NB4 (cell line): Measurements from ENCODE around the gene RANBP3.
A peak's percentile ranks its signal among the peaks of the same experiment; 100 is the strongest.

Experiments used
- DNase-seq: peaks from one replicate; pipeline ENCODE4 v3.0.0; 2010; ENCODE audit warnings: low read depth
- H3K4me3 ChIP-seq: one replicate; pipeline ENCODE4 v1.5.1; 2011; ENCODE audit warnings: mild to moderate bottlenecking, low read depth, low read length, moderate library complexity
- MYC ChIP-seq: IDR thresholded peaks from 2 replicates; pipeline ENCODE4 v1.6.1; 2011; ENCODE audit warnings: low read depth, low read length
- POLR2A ChIP-seq: IDR thresholded peaks from 2 replicates; pipeline ENCODE4 v1.6.1; 2011; ENCODE audit warnings: mild to moderate bottlenecking; ENCODE audit not compliant: insufficient read length; ENCODE audit errors: extremely low read depth
- TF ChIP-seq, protein P1 (sequence below): IDR thresholded peaks from 2 replicates; pipeline ENCODE4 v1.6.1; 2011; ENCODE audit warnings: low read depth, low read length
- TF ChIP-seq, protein P2 (sequence below): IDR thresholded peaks from one replicate; pipeline ENCODE4 v1.5.1; 2012; ENCODE audit warnings: low read depth, low read length

Gene RANBP3

DNA sequence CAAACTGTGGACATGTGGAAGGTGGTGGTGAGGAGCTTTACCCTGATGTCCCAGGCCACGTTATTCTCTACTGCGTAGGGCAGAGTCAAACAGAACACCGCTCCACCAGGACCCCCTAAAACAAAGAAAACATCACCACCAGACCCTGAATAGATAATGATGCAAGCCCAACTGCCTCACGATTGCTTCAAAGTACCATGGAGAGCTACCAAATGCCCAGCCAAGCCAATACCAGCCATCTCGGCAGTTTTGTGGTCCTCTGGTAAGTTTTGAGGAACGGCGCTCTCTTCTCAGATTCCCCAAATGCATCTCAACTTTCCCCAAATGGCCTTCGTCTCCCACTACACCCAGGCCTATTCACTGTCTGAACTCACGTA is 5.6 kb downstream of the RANBP3 start:
- no peak for DNase-seq
- H3K4me3 ChIP-seq, result no peak overlapping the region
- TF ChIP-seq, protein P1, sequence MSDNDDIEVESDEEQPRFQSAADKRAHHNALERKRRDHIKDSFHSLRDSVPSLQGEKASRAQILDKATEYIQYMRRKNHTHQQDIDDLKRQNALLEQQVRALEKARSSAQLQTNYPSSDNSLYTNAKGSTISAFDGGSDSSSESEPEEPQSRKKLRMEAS, result no peak
- TF ChIP-seq, protein P2, sequence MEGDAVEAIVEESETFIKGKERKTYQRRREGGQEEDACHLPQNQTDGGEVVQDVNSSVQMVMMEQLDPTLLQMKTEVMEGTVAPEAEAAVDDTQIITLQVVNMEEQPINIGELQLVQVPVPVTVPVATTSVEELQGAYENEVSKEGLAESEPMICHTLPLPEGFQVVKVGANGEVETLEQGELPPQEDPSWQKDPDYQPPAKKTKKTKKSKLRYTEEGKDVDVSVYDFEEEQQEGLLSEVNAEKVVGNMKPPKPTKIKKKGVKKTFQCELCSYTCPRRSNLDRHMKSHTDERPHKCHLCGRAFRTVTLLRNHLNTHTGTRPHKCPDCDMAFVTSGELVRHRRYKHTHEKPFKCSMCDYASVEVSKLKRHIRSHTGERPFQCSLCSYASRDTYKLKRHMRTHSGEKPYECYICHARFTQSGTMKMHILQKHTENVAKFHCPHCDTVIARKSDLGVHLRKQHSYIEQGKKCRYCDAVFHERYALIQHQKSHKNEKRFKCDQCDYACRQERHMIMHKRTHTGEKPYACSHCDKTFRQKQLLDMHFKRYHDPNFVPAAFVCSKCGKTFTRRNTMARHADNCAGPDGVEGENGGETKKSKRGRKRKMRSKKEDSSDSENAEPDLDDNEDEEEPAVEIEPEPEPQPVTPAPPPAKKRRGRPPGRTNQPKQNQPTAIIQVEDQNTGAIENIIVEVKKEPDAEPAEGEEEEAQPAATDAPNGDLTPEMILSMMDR, result no peak
- no peak for TF ChIP-seq POLR2A
- TF ChIP-seq MYC, result no peak

DNA sequence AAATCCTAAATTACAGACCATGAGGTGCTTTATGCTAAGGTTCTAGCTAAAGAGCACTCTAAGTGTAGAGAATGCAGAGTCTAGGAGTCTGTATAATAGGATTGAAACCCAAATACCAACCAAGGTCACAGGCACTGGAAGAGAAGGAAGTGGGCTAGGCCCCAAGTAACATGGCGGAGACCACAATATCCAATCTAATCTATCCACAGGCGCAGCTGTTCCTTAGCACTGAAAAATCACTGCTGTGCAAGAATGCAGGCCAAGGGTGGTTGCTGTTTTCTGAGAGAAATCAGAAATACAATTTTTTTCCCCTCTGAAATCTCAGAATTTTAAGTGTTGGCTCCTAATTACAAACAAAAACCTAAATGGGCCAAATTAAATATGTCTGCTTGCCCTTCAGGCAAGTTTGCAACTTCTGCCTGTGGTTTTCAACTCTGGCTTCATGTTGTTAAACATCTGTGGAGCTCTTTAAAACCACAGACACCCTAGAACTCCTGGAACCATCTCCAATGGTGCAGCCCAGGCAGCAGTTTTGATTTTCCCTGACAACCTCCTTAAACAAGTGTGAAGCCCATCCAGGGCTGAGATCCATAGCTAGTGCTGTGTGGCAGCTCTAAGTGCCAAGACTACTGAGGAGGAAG is 6.1 kb downstream of the RANBP3 start:
- DNase-seq, result no peak
- no peak overlapping the region for H3K4me3 ChIP-seq
- TF ChIP-seq, protein P1, result no peak
- TF ChIP-seq, protein P2, result no peak
- TF ChIP-seq MYC (no peak), POLR2A (no peak)

DNA sequence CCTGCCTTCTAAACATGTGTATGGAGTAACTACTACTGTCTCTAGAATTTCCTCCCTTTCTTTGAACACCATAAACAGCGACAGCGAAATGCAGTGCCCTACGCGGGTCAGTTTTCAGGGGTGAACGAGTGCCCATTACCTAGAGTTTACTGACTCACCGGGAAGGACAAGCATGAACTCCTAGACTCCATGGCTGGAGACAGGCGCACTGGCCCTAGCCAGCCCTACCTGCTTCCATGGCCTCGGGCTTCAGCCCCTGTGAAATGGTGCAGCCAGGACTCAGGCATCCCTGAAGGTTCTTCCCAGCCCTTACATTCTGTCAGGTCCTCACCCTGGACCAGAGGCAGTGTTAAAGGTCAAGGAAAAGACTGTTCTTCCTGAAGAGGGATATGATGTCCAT is 8.5 kb downstream of the RANBP3 start:
- TF ChIP-seq, protein P2, result no peak
- TF ChIP-seq, protein P1, result no peak
- TF ChIP-seq MYC, result no peak
- no peak for TF ChIP-seq POLR2A
- DNase-seq, result no peak
- no peak overlapping the region for H3K4me3 ChIP-seq

DNA sequence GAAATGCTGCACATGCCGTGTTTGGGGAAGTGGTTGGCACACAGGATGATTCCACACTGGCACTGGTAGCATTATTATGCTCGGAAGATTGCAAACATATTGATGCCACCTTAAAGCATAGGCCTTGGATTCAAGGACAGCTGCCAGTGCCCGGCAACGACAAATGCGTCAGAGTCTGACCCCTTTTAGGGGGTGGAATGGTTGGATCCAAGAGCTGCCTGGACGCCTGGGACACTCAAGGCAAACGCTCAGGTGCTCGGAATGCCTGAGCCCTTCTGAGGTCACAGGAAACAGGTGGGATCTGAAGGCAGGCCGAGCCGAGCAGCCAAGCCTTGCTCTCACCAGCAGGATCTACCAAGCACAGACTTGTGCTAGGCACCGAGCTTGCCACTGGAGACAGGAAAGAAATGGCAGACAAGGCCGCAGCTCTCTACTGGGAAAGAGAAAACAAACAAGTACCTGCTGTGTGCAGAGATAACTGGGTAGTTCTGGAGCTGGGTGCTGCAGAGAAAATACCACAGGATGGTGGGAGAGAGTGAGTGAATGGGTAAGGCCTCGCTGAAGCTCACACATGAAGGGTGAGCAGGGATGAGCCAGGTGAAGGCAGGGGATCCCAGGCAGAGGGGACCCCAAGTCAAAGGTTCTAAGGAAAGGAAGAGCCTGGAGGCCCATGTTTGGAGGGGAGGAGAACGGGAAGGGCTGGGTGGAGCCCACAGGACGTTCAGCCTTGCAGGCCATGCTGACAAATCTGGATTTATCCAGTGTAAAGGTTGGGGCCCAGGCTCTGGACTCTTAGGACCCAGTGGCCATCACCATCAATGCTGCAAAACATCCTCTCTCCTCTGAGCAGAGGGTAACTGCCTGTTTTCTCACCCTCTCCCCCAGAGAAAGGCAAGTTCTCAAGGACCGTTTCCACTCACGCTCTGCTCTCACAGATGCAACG is 9.2 kb downstream of the RANBP3 start:
- no peak for DNase-seq
- no peak overlapping the region for H3K4me3 ChIP-seq
- TF ChIP-seq, protein P1, result no peak
- TF ChIP-seq MYC (no peak), POLR2A (no peak)
- TF ChIP-seq, protein P2, result no peak

DNA sequence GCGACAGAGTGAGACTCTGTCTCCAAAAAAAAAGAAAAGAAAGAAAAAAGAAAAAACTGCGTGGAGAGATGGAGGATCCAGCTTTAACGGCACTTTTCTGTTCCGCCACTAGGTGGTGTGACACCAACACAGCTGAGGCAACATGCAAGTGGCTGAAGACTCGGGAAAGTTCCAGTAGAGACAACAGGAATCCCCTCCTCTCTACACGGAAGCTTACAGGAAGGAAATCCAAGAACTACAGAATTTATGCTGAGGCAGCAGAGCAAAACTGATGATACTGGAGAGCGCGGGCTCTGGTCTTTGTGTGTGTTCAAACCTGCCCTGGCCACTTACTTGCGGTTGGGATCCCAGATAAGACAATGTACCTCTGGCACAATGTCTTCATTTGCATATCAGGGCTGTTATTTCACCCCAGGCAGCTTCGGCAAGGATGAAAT is 9.9 kb downstream of the RANBP3 start:
- H3K4me3 ChIP-seq, result no peak overlapping the region
- DNase-seq, result peak; percentile 58
- TF ChIP-seq POLR2A (no peak), MYC (no peak)
- TF ChIP-seq, protein P2, result peak; percentile 71
- TF ChIP-seq, protein P1, result no peak
